EH (cell line): ENCODE data around the gene MRPL36.

Experiments
- DNase-seq: peaks from one replicate; pipeline ENCODE4 v3.0.0-alpha.2; 2015; ENCODE audit warnings: low read depth

Gene MRPL36

DNA sequence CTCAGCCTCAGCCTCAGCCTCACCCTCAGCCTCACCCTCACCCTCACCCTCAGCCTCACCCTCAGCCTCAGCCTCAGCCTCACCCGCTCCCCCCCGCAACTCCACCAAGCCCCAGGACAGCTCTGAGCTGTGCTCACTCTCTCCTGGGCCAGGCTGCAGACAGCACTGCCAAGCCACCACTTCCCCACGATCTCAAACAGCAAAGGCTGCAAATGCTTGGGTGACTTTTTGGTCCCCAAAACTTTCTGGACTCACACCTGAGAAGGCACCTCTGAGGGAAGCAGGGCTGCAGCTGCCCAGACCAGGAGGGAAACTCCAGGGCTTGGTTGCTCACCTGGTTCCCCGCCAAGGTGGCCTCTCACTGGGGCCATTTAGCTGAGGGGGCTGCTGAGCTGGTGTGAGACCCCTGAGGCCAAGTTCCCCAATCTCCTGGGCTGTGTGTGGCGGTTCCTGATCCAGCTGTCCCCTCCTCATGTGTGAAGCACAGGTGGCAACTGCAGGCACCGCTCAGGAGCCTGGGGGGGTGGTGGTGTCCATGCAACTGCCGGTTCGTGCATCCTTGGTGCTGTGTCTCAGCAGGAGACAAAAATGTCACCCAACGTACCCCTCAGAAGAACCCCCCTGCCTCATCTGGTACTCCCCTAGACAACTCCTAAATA, 17.8 kb downstream of the MRPL36 start:
- DNase-seq: no peak

DNA sequence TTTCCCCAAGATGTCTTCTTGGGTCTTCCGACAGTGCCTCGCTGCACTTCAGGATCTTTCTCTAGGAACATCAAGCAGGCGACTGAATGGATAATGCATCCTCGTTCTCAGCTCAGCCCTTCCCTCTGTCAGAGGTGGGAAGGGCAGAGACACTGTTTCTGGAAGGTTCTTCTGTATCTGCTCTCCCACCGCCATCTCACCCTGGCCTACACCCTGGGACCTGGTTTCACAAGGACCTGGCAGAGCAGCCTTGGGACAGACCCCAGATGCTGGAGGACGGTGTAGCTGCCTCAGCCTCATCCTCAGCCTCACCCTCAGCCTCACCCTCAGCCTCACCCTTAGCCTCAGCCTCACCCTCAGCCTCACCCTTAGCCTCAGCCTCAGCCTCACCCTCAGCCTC, 18.5 kb downstream of the MRPL36 start:
- no peak for DNase-seq

DNA sequence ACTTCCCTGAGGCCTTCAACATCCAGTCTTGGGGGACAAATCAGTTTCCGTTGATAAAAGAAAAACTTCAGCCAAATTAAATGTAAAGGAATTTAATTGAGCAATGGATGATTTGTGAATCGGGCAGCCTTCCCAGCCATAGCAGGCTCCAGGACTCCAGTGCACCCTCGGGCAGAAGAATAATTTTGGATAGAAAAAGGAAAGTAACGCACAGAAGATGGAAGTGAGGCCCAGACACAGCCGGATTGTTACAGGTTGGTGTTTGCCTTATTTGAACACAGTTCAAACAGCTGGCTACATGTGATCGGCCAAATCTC, 19.1 kb downstream of the MRPL36 start:
- no peak for DNase-seq

DNA sequence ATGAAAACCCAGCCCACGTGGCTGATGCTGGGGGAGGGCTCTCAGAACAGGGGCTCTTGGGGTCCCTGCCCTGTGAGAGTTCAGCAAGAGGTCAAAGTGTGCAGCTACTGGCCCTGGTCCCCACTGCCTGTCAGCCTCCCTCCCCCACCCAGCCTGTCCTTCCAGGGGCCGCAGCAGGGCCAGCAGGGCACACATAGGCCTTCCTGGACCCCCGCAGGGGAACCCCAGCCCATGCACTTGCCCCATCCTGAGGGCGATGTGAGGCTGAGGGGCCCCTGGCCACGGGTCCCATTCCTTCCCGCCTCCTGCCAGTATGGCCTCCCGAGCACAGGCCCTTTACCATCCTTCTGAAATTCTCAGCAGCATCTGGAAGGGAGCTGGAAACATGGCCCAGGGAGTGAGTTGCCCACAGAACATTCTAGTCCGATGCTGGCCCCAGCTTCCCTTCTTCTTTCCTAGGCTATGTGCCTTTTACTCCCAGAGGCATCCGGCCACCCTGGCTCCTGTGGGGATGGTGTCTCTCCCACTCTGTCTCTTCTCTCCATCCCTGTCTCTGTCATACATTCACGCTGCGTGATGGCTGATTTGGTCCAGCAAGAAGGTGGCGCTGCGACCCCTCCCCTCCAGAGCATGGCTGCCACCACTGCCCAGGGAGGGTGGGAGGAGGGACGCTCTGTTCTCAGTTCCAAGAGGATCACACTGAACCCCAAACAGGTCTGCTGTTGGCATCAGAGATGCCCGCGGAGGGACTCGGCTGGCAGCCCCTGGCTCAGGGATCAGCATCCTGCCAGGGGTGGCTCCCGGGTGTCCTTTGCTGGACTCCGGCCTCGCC, 19.6 kb downstream of the MRPL36 start:
- no peak for DNase-seq

DNA sequence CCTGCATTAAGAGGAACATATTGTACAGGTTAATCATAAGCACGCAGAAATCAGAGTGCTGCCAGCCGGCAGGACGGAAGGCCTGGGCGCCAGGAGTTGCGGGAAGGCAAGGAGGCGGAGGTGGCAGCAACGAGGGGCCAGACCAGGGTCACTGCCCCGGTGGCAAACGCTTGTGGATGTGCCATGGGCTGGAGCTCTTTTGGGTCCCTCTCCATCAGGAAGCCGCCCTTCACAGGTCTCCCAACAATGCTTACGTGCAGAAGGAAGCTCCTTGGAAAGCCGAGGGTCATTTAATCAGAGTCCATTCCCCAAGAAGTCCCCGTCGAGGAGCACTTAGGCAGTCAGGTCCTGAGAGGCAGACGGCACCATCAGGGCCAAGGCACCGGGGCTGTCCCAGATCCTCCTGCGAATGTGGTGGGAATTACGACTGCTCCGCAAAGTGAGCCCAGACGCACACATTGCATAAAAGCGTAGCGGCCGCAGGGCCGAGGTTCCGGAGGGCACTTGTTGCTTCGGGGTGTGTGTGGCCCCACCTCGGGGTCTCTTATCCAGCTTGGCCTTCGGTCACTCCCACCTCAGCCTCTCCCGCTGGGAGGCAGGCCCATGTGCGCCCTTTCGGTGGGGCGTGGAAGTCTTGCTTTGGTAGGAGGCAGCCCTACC, 20.5 kb downstream of the MRPL36 start:
- no peak for DNase-seq

DNA sequence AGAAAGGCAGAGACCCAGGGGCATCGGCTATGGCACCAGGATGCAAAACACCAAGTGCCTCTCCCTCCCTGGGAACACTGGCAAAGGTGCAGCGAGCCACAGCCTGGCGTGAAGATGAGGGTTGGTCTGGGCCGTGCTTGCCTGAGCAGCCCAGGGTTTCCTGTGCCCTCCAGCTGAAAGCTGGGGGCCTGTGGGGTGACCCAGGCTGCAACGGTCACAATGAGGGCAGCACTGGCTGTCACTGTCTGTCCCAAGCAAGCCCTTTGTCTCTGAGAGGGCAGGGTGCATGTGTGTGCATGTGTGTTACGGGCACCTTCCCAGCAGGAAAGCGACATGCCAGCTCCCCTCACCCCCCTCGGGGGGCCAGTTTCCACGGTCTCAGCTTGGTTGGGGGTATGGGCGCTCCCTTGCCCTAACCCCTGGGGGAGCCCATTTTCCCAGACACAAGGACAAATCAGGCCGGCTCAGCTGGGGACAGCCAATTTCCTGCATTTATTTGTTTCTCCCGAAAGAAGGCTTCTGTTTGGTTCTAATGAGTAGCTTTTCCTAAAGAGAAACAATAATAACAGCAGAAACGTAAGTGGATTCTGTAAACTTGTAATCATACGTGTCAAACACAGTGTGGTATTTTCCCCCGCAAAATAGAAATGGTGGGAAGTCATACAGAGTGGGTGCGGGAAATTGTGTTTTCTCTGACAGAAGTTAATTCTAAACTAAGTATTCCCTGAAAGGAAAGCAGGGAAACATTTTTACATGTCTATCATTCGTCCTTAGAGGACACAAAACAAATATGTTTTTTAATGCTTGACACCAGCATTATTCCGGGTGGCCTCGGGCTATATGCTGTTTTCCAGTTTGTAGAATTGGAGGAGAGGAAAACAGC, 21.3 kb downstream of the MRPL36 start:
- no peak for DNase-seq

DNA sequence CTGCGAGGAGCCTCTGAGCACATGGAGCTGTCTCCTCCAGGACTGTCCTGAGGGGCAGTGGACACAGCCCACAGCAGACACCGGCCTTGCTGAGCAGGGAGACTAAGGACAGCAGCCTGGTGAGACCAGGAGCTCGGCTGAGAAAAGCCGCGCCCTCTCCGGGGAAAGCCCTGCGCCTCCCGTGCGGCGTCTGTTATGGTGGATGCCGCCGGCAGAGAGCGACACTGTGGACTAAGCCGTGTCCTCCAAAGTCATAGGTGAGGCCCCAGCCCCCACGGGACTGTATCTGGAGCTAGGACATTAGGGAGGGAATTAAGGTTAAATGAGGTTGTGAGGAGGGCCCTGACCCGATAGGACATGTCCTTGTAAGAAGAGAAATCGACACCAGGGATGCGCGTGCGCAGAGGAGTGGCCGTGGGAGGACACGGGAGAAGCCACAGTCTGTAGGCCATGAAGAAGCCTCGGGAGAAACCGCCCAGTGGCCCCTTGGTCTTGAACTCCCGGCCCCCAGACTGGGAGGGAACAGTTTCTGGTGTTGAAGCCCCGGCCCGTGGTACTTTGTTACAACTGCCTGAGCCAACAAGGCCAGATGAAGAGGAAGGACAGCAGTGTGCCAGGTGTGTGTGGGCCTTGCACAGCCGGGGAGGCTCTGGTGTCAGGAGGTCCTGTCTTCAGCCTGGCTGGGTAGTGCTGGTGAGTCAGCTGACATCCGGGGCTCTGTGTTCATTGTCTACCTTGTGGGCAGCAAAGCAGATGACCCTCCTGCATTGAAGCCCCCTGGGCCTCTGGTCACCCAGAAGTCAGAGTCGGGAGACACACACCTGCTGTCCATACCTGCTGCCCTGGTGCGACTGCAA, 22.1 kb downstream of the MRPL36 start:
- DNase-seq: no peak

DNA sequence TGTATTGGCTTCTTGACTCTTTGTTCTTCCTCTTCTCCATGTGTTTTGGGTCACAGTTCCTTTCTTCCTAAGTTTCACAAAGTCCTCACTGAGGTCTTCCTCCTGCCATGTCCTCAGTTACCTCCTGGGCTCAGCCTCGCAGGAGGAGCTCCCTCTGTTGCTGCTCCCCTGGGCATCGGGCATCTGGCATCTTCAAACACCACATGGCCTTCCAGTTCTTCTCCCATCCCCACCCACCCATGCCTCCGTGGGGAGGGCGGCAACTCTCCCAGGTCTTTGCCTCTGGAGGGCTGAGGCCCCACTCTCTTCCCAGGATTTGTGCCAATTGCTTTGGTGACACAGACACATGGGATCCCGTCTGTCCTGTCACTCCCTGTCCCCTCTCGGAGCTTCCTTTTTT, 22.8 kb downstream of the MRPL36 start:
- DNase-seq: no peak

DNA sequence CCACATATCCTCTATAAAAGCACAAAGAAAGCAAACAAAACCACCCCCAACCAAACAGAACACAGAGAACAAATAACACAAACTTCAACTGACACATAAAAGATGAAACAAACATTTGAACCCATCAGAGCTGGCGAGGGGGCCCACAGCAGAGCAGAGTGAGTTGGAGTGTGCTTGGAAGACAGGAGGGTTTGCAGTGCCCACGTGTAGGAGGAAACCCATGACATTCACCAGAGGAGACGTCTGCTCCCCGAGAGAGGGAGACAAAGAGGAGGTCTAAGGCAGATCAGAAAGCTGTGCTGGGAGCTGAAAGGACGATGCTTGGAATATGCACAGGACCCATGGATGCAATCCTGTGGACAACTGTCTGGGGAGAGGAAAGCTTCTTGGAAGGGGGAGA, 27.0 kb downstream of the MRPL36 start:
- peak; percentile 65 for DNase-seq

DNA sequence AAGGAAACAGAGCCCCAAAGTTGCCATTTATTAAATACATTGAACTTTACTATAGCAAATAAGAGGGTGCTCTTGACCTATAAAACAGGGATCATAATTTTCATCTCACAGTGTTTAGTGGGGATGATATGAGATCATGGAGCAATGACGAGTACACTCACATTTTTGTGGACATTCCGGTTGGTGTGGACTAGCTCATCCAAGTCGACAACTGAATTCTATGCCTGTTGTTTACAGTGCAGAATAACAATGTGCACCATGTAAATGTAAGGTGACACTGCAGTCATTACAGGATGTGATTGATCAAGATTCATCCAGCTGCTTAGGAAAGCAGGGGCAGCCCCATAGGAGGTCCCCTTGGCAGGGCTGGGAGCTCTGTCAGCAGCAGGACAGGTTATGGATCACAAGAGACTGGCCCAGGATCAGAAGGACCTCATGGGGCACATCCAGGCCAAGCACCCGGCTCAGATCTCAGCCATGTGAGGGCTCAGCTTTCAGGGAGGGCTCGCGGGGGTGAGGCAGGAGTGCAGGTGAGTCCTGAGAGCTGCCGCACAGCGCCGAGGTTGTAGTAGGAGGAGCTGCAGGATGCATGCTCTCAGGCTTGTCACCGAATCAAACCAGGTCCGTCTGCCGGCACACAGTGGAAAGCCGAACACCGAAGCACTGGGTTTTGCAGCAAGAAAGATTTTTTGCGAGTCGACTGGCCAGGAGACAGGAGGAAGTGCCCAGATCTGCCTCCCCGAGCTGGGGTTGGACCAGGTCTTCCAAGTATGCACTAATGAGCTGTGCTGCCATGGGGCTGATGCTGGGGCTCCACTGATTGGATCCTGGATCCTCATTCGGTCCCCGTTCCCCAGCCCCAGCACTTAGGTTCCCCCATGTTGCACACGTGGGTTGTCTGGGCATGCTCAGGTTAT, 28.2 kb downstream of the MRPL36 start:
- no peak for DNase-seq

DNA sequence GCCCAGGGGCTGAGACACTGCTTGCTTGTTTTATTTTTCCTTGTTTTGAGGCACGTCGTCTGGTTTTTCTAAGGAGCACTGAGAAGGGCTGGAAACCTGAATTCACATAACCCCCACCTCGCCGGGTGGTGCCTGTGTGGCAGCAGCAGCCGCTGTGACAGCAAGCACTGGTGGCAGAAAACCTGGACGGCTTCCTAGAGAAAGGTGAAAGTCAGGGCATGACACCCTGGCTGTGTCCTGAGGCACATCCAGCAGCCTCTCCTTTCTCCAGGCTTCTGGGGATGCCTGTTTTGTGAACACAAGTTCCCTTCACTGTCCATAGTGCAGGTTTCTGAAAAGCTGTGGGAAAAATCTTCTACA, 29.2 kb downstream of the MRPL36 start:
- no peak for DNase-seq

DNA sequence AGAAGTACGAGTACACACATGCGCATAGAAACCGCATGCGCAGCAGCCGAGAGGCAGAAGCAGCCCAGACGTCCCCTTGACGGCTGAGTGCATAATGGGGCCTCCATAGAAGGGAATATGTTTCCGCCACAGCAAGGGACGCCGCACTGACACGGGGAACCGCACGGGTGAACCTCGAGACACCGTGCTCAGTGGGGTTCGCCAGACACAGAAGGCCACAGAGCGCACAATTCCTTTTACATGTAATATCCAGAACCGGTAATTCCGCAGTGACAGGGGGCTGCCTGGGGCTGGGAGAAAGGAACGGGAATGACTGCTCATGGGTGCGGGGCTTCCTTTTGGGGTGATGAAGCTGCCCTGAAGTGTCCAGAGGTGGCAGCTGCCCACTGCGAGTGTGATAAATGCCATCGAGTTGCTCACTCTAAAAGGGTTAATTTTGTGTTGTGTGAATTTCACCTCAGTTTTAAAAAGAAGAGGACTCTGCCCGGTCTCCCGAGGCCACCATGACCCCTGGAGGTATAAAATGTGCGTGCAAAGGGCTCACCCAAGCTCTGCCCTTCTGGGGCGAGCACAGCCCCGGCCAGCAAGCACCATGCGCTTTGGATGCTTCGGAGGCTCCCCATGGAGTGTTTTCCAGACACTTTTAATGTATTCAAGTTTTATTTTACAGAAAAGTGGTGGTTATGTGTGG, 29.7 kb downstream of the MRPL36 start:
- DNase-seq: no peak

DNA sequence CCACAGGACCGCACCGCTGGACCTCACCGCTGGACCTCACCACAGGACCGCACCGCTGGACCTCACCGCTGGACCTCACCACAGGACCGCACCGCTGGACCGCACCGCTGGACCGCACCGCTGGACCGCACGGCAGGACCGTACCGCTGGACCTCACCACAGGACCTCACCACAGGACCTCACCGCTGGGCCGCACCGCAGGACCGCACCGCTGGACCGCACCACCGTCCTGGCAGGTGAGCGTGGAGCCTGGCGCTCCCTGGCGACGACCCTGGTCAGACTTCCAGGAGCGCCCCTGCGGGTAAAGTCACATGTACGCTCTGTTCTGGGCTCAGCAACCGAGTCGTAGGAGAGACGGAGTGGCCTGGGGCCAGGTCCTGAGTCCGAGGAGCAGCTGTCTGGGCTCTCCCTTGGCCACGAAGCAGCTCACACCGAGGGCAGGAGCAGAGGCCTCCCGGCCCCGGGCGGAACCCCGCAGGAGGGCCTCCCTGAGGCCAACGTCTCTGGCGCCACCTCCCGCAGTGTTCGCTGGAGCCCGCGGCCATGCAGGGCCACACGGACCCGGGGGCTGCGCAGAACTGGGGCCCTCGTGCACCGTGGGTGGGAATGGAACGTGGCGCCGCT, 30.5 kb downstream of the MRPL36 start:
- DNase-seq: no peak

DNA sequence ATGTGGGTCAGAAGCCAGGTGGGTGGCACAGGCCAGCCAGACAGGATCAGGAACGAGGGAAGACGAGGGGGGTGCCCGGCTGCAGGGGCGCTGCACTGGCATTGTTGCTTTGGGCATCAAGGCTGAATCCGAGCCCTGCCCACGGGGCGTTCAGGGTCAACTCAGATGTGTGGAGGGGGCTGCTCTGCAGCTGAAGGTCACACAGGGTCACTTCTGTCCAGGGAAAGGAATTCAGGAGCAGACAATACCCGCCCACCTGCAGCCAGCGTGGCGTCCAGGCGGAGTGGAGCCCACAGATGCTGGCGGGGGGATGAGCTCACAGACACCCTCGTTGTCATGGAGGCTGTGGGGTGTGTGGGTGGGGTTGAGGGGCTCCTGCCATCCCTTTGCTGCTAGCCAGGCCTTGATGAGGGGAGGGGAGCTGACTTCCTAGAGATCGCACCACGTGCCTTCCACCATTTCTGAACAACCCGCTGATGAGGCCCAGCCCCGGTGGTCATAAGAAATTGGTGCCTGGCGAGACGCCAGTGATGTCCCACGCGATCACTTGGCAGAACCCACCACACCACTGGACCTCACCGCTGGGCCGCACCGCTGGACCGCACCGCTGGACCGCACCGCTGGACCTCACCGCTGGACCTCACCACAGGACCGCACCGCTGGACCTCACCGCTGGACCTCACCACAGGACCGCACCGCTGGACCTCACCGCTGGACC, 31.2 kb downstream of the MRPL36 start:
- DNase-seq: no peak

DNA sequence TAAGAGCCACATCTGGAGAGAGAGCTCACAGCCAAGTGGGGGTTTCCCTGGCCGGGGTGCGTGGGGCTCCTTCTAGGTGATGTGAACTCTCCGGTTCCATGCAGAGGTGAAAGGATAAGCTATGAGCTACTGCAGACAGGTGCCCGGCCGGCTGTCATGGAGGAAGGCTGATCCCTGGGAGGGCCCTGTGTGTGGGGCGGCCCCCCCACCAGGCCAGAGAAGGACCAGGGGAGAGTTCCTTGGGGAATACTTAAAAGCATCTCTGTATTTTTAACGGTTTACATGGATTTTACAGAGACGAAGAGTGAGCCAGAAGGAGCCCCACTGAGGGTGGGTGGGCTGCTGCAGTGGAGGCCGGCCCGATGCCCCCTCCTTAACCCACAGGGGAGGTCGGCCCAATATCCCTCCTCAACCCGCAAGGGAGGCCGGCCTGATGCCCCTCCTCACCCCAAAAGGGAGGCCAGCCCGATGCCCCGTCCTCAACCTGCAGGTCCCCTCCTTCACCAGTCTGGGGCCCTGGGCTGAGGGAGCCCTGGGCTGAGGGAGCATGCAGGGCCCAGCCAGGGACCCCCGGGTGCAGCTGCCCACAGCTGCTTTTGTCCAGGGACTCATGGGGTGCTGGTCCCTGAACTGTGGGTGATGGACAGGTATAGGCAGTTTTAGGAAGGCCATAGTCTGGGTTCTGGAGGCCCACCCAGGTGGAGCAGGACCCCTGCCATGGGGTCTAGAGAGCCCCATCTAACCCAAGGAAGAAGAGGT, 31.9 kb downstream of the MRPL36 start:
- DNase-seq: no peak

DNA sequence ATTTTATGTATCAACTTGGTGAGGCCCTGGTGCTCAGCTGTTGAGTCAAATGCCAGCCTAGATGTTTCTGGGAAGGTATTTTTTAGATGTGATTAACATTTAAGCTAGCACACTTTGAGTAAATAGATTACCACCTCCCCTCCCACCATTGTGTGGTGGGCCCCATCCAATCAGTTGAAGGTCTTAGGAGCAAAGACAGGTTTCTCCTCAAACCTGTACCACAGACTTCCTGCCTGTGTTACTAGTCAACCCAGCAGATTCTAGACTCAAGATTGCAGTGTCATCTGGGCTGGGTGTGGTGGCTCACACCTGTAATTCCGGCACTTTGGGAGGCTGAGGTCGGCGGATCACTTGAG, 33.8 kb downstream of the MRPL36 start:
- no peak for DNase-seq

DNA sequence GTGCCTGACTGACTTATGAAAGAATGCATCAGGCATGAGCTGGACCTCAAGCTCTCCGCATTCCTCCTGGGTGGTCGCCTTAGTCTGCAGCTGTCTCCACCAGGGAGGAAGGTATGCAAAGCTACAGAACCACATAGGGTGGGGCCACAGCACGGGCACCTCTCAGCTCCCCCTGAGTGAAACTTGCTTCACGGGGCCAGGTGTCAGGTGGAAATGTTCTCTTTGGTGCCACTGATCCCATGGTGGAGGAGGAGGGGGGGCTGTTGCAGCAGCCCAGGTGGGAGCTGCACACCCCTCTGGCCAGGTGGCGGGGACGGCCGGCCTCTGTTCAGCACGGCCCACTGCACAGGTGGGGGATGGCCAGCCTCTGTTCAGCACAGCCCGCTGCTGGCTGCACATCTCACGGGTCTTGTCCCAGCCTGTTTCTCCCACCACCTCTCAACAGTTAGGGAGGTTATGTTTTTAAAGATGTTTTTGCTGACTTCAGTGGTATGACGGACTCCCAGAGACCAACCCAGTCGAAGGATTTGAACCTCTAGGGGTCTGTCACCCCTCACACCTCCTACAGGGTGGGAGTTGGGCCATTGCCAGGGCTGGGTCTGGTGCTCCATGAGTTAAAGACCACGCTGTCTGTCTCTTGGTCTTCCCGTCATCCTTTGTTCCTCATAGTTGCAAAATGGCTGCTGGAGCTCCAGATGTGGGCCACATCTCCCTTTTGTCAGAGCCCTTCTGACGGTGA, 34.3 kb downstream of the MRPL36 start:
- no peak for DNase-seq
